Measurements from ENCODE around the gene CNPY1.

DNA sequence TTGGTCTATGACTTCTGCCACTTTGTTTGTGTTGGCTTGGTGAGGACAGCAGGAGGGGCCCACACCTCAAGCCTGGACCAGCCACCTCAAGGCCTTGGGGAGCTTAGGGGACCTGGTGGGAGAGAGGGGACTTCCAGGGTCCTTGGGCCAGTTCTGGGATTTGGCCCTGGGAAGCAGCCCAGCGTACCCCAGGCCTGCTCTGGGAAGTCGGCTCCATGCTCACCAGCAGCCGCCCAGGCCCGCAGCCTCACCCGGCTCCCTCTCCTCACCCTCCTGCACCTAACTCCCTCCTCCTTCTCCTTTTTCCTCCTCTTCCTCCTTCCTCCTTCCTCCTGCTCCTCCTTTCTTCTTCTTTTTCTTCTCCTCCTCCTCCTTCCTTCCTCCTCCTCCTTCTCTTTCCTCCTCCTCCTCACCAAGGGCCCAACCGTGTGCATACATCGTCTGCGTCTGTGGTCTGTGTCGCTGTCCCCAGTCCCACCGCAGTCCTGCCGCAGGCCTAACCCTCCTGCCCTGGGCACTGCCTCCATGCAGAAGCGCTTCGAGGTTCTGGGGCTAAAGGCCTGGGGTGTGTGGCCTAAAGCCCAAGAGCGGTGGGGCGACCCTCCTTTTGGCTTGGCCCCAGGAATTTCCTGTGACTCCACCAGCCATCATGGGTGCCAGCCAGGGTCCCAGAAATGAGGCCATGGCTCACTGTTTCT lies 83.1 kb downstream of the CNPY1 start:
- TF ChIP-seq, protein P1, sequence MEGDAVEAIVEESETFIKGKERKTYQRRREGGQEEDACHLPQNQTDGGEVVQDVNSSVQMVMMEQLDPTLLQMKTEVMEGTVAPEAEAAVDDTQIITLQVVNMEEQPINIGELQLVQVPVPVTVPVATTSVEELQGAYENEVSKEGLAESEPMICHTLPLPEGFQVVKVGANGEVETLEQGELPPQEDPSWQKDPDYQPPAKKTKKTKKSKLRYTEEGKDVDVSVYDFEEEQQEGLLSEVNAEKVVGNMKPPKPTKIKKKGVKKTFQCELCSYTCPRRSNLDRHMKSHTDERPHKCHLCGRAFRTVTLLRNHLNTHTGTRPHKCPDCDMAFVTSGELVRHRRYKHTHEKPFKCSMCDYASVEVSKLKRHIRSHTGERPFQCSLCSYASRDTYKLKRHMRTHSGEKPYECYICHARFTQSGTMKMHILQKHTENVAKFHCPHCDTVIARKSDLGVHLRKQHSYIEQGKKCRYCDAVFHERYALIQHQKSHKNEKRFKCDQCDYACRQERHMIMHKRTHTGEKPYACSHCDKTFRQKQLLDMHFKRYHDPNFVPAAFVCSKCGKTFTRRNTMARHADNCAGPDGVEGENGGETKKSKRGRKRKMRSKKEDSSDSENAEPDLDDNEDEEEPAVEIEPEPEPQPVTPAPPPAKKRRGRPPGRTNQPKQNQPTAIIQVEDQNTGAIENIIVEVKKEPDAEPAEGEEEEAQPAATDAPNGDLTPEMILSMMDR (conservative IDR thresholded peaks at IDR 0.05), result no peak
- no peak for TF ChIP-seq ZFX (IDR thresholded peaks at IDR 0.05)

All from C4-2B (cell line).